ENCODE measurements around the gene DCP1A. TPM values are rescaled to one million over a fixed set of nuclear protein-coding genes. Genes with fewer than 3 reads are reported as not detected.

DCP1A gene
- total RNA-seq, 1 experiment from 2014 or later = 22.7 TPM

DNA sequence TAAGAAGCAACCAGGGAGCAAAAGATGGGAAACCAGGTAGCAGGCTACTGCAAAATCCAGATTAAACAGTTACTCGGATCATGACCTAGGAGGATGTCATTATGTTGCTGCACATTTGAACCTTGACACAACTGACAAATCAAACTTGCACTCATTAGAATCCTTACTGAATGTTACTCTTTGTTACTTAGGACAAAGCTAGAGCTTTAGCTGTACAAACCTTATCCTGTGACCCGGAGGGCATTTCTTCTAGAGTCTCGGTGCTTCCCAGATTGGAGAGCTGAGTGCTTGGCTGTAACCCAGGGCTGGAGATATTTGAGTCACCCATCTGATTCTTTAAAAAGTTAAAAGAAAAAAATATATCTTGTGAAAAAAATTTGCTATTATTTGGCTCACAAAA, 43.4 kb downstream of the DCP1A start:
- Histone ChIP-seq H3K4me1 (replicated peaks; ENCODE audit: insufficient read depth) (no peaks in the 10 kb centered on the region), H3K36me3 (ENCODE audit: low read depth) (no peaks in the 10 kb centered on the region), H3K9me2 (ENCODE audit: insufficient read depth) (no peaks in the 10 kb centered on the region), H3K79me2 (ENCODE audit: low read depth) (no peaks in the 10 kb centered on the region), H2AFZ (no peak overlapping the region), H3K4me2 (no peak overlapping the region), H3K27me3 (ENCODE audit: insufficient read depth, low read depth) (no peaks in the 10 kb centered on the region), H3K4me3 (no peak overlapping the region), H3F3A (ENCODE audit: insufficient read depth, low read depth) (peaks cover 4% of the 10 kb centered on the region; the same call in 1 of the 2 replicates), H4K20me1 (ENCODE audit: insufficient read depth) (no peaks in the 10 kb centered on the region), H3K9me3 (ENCODE audit: insufficient read depth, low read depth) (no peaks in the 10 kb centered on the region), H3K27ac (no peak overlapping the region)
- ChIA-PET POLR2A (ENCODE audit: unreplicated experiment) (no interaction called here), CTCF (no interaction called here)
- intact Hi-C loops (cut with micrococcal nuclease; ENCODE audit: unreplicated experiment) = no loop called here
- BruUV-seq (replicated peaks) = no TSS peak
- DNase-seq = no peak
- TF ChIP-seq, protein P1, sequence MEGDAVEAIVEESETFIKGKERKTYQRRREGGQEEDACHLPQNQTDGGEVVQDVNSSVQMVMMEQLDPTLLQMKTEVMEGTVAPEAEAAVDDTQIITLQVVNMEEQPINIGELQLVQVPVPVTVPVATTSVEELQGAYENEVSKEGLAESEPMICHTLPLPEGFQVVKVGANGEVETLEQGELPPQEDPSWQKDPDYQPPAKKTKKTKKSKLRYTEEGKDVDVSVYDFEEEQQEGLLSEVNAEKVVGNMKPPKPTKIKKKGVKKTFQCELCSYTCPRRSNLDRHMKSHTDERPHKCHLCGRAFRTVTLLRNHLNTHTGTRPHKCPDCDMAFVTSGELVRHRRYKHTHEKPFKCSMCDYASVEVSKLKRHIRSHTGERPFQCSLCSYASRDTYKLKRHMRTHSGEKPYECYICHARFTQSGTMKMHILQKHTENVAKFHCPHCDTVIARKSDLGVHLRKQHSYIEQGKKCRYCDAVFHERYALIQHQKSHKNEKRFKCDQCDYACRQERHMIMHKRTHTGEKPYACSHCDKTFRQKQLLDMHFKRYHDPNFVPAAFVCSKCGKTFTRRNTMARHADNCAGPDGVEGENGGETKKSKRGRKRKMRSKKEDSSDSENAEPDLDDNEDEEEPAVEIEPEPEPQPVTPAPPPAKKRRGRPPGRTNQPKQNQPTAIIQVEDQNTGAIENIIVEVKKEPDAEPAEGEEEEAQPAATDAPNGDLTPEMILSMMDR (conservative IDR thresholded peaks at IDR 0.05) = no peak
- no peak for TF ChIP-seq EZH2 (IDR thresholded peaks at IDR 0.05; ENCODE audit: low read depth)

DNA sequence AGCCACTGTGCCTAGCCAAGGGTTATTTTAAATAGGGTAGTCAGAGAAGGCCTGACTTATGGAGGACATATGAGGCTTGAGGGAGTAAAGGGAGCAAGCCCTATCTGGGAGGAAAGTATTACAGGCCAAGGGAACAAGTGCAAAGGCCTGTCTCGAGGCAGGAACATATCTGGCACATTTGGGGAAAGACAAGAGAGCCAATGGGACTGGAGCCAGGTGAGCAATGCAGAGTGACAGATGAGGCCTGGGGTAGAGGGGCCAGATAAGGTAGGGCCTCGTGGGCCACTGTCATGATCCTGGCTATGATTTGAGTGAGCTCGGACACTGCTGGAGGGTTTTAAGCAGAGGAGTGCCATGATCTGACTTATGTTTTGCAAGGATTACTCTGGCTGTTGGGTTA, 43.8 kb downstream of the DCP1A start:
- no peaks in the 10 kb centered on the region for H3K9me2 ChIP-seq (ENCODE audit: insufficient read depth)
- ChIA-PET POLR2A (ENCODE audit: unreplicated experiment) (no interaction called here), CTCF (no interaction called here)
- no peaks in the 10 kb centered on the region for H3K9me3 ChIP-seq (ENCODE audit: insufficient read depth, low read depth)
- H3K27me3 ChIP-seq (ENCODE audit: insufficient read depth, low read depth) = no peaks in the 10 kb centered on the region
- no peak overlapping the region for H3K27ac ChIP-seq
- no peaks in the 10 kb centered on the region for H3K79me2 ChIP-seq (ENCODE audit: low read depth)
- no peak overlapping the region for H3K4me3 ChIP-seq
- no peaks in the 10 kb centered on the region for H3K4me1 ChIP-seq (replicated peaks; ENCODE audit: insufficient read depth)
- no peak for DNase-seq
- H3K36me3 ChIP-seq (ENCODE audit: low read depth) = no peaks in the 10 kb centered on the region
- no TSS peak for BruUV-seq (replicated peaks)
- H4K20me1 ChIP-seq (ENCODE audit: insufficient read depth) = no peaks in the 10 kb centered on the region
- no peak overlapping the region for H3K4me2 ChIP-seq
- TF ChIP-seq, protein P1 (conservative IDR thresholded peaks at IDR 0.05) = no peak
- TF ChIP-seq EZH2 (IDR thresholded peaks at IDR 0.05; ENCODE audit: low read depth) = no peak
- intact Hi-C loops (cut with micrococcal nuclease; ENCODE audit: unreplicated experiment) = no loop called here
- peaks cover 4% of the 10 kb centered on the region; the same call in 1 of the 2 replicates for H3F3A ChIP-seq (ENCODE audit: insufficient read depth, low read depth)
- H2AFZ ChIP-seq = no peak overlapping the region

DNA sequence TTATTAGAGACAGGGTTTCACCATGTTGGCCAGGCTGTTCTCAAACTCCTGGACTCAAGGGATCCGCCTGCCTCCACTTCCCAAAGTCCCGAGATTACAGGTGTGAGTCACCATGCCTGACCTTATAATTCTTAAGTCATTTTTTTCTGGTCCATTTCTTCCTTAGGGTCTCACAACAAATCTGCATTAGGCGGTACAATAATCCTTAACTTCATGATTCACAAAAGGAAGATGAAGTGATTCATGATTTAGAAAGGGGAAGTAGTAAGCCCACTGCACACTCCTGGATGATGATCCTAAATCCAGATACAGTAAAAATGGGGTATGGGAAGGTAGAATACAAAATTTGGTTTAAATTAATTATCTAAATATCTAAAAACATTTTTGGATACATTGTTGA, 46.5 kb downstream of the DCP1A start:
- ChIA-PET CTCF (no interaction called here), POLR2A (ENCODE audit: unreplicated experiment) (no interaction called here)
- intact Hi-C loops (cut with micrococcal nuclease; ENCODE audit: unreplicated experiment) = no loop called here
- Histone ChIP-seq H3K36me3 (ENCODE audit: low read depth) (no peaks in the 10 kb centered on the region; the same call in 1 of the 2 replicates), H3K79me2 (ENCODE audit: low read depth) (no peaks in the 10 kb centered on the region), H3K4me2 (no peak overlapping the region), H2AFZ (no peak overlapping the region), H3K4me1 (replicated peaks; ENCODE audit: insufficient read depth) (no peaks in the 10 kb centered on the region), H4K20me1 (ENCODE audit: insufficient read depth) (no peaks in the 10 kb centered on the region), H3K27me3 (ENCODE audit: insufficient read depth, low read depth) (no peaks in the 10 kb centered on the region), H3F3A (ENCODE audit: insufficient read depth, low read depth) (peaks cover 4% of the 10 kb centered on the region; the same call in 1 of the 2 replicates), H3K9me3 (ENCODE audit: insufficient read depth, low read depth) (no peaks in the 10 kb centered on the region), H3K4me3 (no peak overlapping the region), H3K27ac (no peak overlapping the region), H3K9me2 (ENCODE audit: insufficient read depth) (no peaks in the 10 kb centered on the region)
- TF ChIP-seq EZH2 (IDR thresholded peaks at IDR 0.05; ENCODE audit: low read depth) = no peak
- TF ChIP-seq, protein P1 (conservative IDR thresholded peaks at IDR 0.05) = no peak
- DNase-seq = no peak
- no TSS peak for BruUV-seq (replicated peaks)

Measured in PC-9 (cell line).